Lower lobe of right lung (tissue), 2 donors: ENCODE data around the gene GJA3. TPM values are rescaled to one million over a fixed set of nuclear protein-coding genes. Genes with fewer than 3 reads are reported as not detected.
A peak's percentile ranks its signal among the peaks of the same experiment; 100 is the strongest.

Experiments used
- ATAC-seq, 2 donors: fragments of 200-7000 bp; cut with Tn5 transposase; one replicate each; pipeline ENCODE4 v1.9.1; 2020 to 2022; ENCODE audit warnings: mild to moderate bottlenecking in 2 of 2, moderate library complexity in 2 of 2
- DNase-seq: peaks from one replicate; pipeline ENCODE4 v3.0.0-alpha.2; 2020
- H3K27ac ChIP-seq: fragments of 200-600 bp; one replicate; pipeline ENCODE4 v1.8.0; 2022
- H3K27me3 ChIP-seq: fragments of 200-600 bp; one replicate; pipeline ENCODE4 v1.8.0; 2022; ENCODE audit warnings: low read depth
- H3K36me3 ChIP-seq: fragments of 200-600 bp; one replicate; pipeline ENCODE4 v1.8.0; 2022; ENCODE audit warnings: mild to moderate bottlenecking
- H3K4me1 ChIP-seq: fragments of 200-600 bp; one replicate; pipeline ENCODE4 v1.8.0; 2022
- H3K4me3 ChIP-seq: fragments of 200-600 bp; one replicate; pipeline ENCODE4 v1.8.0; 2022; ENCODE audit warnings: mild to moderate bottlenecking
- H3K9me3 ChIP-seq: fragments of 200-600 bp; one replicate; pipeline ENCODE4 v1.8.0; 2022
- intact Hi-C: fragments of 100-400 bp; cut with DNase I; formaldehyde crosslinking; loops from one replicate; pipeline ENCODE4 v1.11.0; 2022
- total RNA-seq: library from RNA; stranded (reverse); fragmentation: NEBNext Ultra II Directional; extraction: Animal tissue kit (Norgen Biotek cat#: 25700); gene quantifications from one replicate; pipeline ENCODE4 v1.2.1, GENCODE V29; 2021
- TF ChIP-seq, protein P1 (sequence below): fragments of 200-600 bp; IDR thresholded peaks from one replicate; pipeline ENCODE4 v1.8.0; 2022; ENCODE audit warnings: antibody characterized with exemption, mild to moderate bottlenecking
- donor health status: DM: no; HTN: yes; CAD: no; lungs with severe emphysema.

The GJA3 gene
- total RNA-seq, 1 donor from 2014 or later = not detected

DNA sequence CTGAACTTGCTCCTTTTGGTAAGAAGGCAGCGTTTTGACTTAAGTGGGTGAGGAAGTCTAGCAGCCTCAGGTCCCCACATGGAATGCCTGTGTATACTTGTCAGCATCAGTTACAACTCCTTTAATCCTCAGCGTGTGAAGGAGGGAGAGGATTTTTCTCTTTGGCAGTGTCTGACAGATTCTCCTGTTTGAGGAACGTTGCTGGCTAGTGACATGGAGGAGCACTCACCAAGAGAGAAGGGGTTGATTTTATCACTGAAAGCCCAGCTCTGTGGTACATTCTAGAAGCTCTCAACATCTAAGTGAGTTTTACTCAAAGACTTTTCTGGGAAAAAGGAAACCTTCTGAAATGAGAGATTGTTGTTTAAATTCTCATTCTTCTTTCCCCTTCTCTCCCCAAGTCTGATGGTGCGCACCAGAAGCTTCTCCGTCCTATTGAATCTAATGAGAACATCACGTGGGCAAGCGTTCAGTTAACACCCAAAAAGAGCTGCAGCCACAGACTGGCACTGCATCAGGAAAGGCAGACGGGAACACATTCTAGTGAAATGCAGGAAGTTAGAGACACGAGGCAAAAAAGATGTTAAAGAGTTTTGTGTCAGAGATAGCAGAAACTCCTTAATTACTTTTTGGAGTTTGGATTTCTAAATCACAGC lies 58.2 kb downstream of the GJA3 start:
- DNase-seq = no peak
- Histone ChIP-seq H3K36me3 (no peaks in the 10 kb centered on the region), H3K4me1 (no peaks in the 10 kb centered on the region), H3K27ac (no peak overlapping the region), H3K4me3 (no peak overlapping the region), H3K27me3 (peaks cover 32% of the 10 kb centered on the region), H3K9me3 (no peaks in the 10 kb centered on the region)
- TF ChIP-seq, protein P1, sequence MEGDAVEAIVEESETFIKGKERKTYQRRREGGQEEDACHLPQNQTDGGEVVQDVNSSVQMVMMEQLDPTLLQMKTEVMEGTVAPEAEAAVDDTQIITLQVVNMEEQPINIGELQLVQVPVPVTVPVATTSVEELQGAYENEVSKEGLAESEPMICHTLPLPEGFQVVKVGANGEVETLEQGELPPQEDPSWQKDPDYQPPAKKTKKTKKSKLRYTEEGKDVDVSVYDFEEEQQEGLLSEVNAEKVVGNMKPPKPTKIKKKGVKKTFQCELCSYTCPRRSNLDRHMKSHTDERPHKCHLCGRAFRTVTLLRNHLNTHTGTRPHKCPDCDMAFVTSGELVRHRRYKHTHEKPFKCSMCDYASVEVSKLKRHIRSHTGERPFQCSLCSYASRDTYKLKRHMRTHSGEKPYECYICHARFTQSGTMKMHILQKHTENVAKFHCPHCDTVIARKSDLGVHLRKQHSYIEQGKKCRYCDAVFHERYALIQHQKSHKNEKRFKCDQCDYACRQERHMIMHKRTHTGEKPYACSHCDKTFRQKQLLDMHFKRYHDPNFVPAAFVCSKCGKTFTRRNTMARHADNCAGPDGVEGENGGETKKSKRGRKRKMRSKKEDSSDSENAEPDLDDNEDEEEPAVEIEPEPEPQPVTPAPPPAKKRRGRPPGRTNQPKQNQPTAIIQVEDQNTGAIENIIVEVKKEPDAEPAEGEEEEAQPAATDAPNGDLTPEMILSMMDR = no peak
- intact Hi-C loops = no loop called here
- ATAC-seq = no peak

DNA sequence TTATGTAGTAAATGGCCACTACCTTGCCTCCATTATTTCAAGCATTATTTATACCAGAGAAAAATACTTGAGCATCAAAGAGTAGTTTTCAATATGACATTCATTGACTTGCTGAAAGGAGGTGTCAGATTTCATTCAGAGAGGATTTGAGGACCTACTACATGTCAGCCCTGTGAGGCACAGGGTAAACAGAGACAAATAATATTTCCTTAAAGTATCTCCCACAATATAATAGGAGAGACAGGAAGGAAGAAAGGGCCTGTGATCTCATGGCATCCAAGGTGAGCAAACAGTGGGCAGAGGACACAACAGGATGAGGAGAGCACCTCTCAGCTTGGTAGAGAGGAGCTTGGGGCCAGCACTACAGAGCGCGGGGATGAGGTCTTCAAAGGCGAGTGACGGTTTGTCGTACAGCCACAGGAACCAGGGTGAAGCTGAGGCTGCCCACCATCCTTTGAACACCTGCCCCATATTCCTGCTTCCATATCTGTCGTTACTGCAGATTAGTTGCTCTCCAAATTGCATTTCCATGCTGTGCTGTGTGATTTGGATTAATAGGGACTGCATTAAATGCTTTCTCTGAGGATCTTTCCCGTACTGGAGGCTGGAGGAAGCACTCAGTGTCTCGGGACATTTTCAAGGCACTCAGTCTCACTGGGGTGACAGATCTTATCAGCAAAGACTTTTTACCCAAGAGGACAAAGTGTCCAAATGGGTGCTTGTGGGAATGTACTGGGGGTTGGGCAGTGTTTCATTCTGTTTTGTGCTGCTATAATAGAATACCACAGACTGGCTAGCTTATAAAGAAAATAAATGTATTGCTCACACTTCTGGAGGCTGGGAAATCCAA lies 59.2 kb downstream of the GJA3 start:
- TF ChIP-seq, protein P1 = no peak
- Histone ChIP-seq H3K9me3 (no peaks in the 10 kb centered on the region), H3K36me3 (no peaks in the 10 kb centered on the region), H3K27me3 (peaks cover 32% of the 10 kb centered on the region), H3K4me1 (no peaks in the 10 kb centered on the region), H3K4me3 (no peak overlapping the region), H3K27ac (no peak overlapping the region)
- ATAC-seq = peak in 1 of 2 donors; percentile 24
- no peak for DNase-seq
- intact Hi-C loops = no loop called here

DNA sequence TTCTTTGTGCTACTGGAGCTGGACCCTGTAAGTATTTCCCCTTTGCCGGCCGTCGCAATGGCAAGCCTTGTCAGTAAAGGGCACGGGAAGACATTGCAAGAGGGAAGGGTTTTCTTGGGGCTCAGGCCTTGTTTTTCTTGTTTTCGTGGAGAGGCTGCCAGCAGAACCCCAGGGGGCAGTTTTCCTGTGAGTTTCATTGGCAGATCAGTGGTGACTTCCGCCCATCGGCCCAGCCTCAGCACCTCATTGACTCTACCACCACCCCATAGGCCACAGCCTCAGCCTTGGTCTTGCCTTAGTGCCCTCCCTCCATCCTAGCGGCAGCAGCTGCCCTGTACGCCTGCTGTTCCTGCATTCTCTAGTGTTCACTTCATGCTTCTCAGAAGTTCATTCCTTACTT lies 61.5 kb downstream of the GJA3 start:
- ATAC-seq (no peak), DNase-seq (no peak)
- Histone ChIP-seq H3K4me1 (no peaks in the 10 kb centered on the region), H3K27me3 (peaks cover 32% of the 10 kb centered on the region), H3K9me3 (no peaks in the 10 kb centered on the region), H3K36me3 (no peaks in the 10 kb centered on the region), H3K4me3 (no peak overlapping the region), H3K27ac (no peak overlapping the region)
- intact Hi-C loops = no loop called here
- TF ChIP-seq, protein P1 = no peak

DNA sequence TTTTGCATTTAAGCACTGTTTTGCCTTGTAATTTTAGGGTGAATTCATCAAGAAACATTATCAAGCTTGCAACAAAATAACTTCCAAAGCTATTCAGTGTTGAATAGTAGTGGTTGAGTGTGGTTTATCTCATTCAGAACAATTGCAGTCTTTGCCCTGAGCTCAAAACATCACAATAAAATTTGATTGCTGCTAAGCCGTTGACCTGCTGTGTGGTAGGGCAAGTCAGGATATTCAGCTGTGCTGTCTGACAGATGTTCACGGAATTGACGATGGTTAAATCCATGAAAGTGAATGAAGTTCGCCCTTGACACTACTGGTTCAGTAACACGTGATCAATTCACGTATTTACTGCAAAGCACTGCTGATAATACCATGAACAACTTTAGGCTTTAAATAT lies 66.9 kb downstream of the GJA3 start:
- no peak overlapping the region for H3K27ac ChIP-seq
- no peaks in the 10 kb centered on the region for H3K36me3 ChIP-seq
- no peaks in the 10 kb centered on the region for H3K4me1 ChIP-seq
- DNase-seq (no peak), ATAC-seq (no peak)
- TF ChIP-seq, protein P1 = no peak
- no peak overlapping the region for H3K4me3 ChIP-seq
- no peaks in the 10 kb centered on the region for H3K9me3 ChIP-seq
- H3K27me3 ChIP-seq = no peaks in the 10 kb centered on the region
- intact Hi-C loops = no loop called here

DNA sequence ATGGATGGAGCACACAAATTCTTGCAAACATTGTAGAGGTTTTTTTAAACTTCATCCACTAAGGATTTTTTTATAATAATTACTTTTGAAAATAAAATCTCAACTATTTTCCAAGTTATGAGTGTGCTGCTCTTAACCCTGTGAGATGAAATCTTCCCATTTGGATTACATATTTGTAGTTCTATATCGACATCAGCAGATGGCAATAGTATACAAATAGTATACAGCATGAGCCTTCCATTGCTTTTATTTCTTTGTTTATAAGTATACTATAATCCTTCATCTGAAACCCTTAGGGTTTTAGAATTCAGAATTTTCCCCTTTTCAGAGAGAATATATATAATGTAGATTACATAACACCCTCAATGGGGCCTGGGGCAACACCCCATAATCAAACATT lies 70.5 kb downstream of the GJA3 start:
- ATAC-seq (peak in 1 of 2 donors; percentile 44), DNase-seq (no peak)
- H3K27ac ChIP-seq = no peak overlapping the region
- TF ChIP-seq, protein P1 = no peak
- no peak overlapping the region for H3K4me3 ChIP-seq
- no peaks in the 10 kb centered on the region for H3K9me3 ChIP-seq
- no peaks in the 10 kb centered on the region for H3K4me1 ChIP-seq
- intact Hi-C loops = no loop called here
- H3K27me3 ChIP-seq = no peaks in the 10 kb centered on the region
- peaks cover 10% of the 10 kb centered on the region for H3K36me3 ChIP-seq

Other genes with a start within 250 kb of the GJA3 start
- gene ZMYM2, start 202.3 kb downstream of the GJA3 start, total RNA-seq = 71.5 TPM
- 0.77 TPM for gene GJB2, start 31.9 kb upstream of the GJA3 start, total RNA-seq
- not detected for gene GJB6, start 71.3 kb upstream of the GJA3 start, total RNA-seq